ENCODE data around the gene SREBF1. TPM values are rescaled to one million over a fixed set of nuclear protein-coding genes. Genes with fewer than 3 reads are reported as not detected.

The SREBF1 gene
- total and polyA plus RNA-seq, 2 experiments from 2014 or later, result 39.6 to 85.3 TPM

DNA sequence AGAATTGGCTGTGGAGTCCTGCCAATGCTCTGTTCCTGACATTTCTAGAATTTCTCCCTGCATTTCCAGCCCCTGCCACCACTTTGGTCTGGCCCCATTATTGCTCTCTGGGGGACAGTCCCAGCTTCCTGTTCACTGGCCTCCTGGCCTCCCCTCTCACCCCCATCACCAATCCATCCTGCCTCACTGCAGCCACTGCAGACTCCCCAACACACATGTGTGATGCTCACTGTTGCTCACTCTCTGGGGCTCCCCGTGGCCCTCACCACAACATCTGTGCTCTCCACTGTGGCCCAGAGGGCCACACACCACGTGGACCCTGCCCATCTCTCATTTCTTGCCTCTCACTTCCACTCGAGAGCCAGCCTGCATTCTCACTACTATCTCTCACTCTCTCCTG lies 64.6 kb downstream of the SREBF1 start:
- no peaks in the 10 kb centered on the region for H4K20me1 ChIP-seq (replicated peaks; ENCODE audit: insufficient read depth)

More for the DNA sequence above, 64.6 kb downstream of the SREBF1 start:
- no peak for TF ChIP-seq NANOG (IDR thresholded peaks at IDR 0.05; ENCODE audit: borderline replicate concordance)
- TF ChIP-seq JUNB (IDR thresholded peaks at IDR 0.05; ENCODE audit: unreplicated experiment), result no peak
- no peak for TF ChIP-seq CREB1 (CRISPR knock-in tag; IDR thresholded peaks at IDR 0.05; ENCODE audit: low read depth)
- TF ChIP-seq, protein P1, sequence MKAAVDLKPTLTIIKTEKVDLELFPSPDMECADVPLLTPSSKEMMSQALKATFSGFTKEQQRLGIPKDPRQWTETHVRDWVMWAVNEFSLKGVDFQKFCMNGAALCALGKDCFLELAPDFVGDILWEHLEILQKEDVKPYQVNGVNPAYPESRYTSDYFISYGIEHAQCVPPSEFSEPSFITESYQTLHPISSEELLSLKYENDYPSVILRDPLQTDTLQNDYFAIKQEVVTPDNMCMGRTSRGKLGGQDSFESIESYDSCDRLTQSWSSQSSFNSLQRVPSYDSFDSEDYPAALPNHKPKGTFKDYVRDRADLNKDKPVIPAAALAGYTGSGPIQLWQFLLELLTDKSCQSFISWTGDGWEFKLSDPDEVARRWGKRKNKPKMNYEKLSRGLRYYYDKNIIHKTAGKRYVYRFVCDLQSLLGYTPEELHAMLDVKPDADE (IDR thresholded peaks at IDR 0.05), result no peak
- TF ChIP-seq STAT1 (IDR thresholded peaks at IDR 0.05; ENCODE audit: unreplicated experiment), result no peak
- no peak for TF ChIP-seq POLR2AphosphoS5 (IDR thresholded peaks at IDR 0.05; ENCODE audit: low read depth)
- TF ChIP-seq, protein P2, sequence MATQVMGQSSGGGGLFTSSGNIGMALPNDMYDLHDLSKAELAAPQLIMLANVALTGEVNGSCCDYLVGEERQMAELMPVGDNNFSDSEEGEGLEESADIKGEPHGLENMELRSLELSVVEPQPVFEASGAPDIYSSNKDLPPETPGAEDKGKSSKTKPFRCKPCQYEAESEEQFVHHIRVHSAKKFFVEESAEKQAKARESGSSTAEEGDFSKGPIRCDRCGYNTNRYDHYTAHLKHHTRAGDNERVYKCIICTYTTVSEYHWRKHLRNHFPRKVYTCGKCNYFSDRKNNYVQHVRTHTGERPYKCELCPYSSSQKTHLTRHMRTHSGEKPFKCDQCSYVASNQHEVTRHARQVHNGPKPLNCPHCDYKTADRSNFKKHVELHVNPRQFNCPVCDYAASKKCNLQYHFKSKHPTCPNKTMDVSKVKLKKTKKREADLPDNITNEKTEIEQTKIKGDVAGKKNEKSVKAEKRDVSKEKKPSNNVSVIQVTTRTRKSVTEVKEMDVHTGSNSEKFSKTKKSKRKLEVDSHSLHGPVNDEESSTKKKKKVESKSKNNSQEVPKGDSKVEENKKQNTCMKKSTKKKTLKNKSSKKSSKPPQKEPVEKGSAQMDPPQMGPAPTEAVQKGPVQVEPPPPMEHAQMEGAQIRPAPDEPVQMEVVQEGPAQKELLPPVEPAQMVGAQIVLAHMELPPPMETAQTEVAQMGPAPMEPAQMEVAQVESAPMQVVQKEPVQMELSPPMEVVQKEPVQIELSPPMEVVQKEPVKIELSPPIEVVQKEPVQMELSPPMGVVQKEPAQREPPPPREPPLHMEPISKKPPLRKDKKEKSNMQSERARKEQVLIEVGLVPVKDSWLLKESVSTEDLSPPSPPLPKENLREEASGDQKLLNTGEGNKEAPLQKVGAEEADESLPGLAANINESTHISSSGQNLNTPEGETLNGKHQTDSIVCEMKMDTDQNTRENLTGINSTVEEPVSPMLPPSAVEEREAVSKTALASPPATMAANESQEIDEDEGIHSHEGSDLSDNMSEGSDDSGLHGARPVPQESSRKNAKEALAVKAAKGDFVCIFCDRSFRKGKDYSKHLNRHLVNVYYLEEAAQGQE (IDR thresholded peaks at IDR 0.05; ENCODE audit: unreplicated experiment), result no peak
- TF ChIP-seq, protein P3, sequence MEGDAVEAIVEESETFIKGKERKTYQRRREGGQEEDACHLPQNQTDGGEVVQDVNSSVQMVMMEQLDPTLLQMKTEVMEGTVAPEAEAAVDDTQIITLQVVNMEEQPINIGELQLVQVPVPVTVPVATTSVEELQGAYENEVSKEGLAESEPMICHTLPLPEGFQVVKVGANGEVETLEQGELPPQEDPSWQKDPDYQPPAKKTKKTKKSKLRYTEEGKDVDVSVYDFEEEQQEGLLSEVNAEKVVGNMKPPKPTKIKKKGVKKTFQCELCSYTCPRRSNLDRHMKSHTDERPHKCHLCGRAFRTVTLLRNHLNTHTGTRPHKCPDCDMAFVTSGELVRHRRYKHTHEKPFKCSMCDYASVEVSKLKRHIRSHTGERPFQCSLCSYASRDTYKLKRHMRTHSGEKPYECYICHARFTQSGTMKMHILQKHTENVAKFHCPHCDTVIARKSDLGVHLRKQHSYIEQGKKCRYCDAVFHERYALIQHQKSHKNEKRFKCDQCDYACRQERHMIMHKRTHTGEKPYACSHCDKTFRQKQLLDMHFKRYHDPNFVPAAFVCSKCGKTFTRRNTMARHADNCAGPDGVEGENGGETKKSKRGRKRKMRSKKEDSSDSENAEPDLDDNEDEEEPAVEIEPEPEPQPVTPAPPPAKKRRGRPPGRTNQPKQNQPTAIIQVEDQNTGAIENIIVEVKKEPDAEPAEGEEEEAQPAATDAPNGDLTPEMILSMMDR (conservative IDR thresholded peaks at IDR 0.05; ENCODE audit: low read depth in 2 of 2), result no peak
- Histone ChIP-seq H3K79me2 (replicated peaks; ENCODE audit: insufficient read depth) (no peaks in the 10 kb centered on the region), H3K4me2 (no peak overlapping the region), H3K27ac (ENCODE audit: low read depth) (no peak overlapping the region), H3K36me3 (ENCODE audit: insufficient read depth) (no peaks in the 10 kb centered on the region), H3K27me3 (ENCODE audit: insufficient read depth) (0 out of 2 replicates have a peak, but pooled peaks cover 4% of the 10 kb centered on the region), H2AFZ (no peak overlapping the region), H3K4me3 (no peak overlapping the region), H3K9me2 (ENCODE audit: insufficient read depth) (no peaks in the 10 kb centered on the region), H3F3A (replicated peaks; ENCODE audit: low read depth) (no peaks in the 10 kb centered on the region), H3K4me1 (ENCODE audit: insufficient read depth) (no peaks in the 10 kb centered on the region)
- peaks cover 7% of the 10 kb centered on the region for H3K4me1 Mint-ChIP-seq
- no peaks in the 10 kb centered on the region for H3K36me3 Mint-ChIP-seq (ENCODE audit: low read depth)
- no peaks in the 10 kb centered on the region for H3K9me3 Mint-ChIP-seq
- peaks cover 4% of the 10 kb centered on the region for H3K27me3 Mint-ChIP-seq (ENCODE audit: insufficient read depth, low read depth, poor library complexity)
- no peak overlapping the region for H3K27ac Mint-ChIP-seq
- ATAC-seq (no peak), DNase-seq (ENCODE audit: low spot score) (no peak)
- H3K4me3 Mint-ChIP-seq, result no peak overlapping the region
